ENCODE results near the gene RTF1. TPM values are rescaled to one million over a fixed set of nuclear protein-coding genes. Genes with fewer than 3 reads are reported as not detected.
A peak's percentile ranks its signal among the peaks of the same experiment; 100 is the strongest.

The RTF1 gene
- total and polyA plus RNA-seq, 8 donors = 7.9 to 17.3 (median 10.3) TPM

DNA sequence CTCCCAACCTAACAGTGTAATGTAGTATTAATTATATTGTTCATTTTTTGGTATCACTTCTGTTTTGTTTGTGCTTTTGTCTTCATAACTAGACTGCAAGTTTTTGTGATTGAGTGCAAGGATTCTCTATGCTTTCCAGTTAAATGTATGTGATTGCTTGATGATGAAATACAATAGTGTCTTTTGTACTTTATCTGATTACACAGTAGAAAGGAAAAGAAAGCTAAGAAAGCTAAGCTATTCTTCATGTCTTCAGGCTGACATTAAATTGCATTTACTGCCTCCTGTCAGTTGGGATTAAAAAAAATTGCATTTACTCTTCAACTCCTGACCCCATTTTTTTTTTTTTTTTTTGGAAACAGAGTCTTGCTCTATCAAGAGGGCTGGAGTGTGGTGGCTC is 28.5 kb downstream of the RTF1 start:
- DNase-seq (no peak), FAIRE-seq (no peak), ATAC-seq (no peak)
- Histone ChIP-seq H3K36me3 (no peaks in the 10 kb centered on the region), H3K27me3 (no peaks in the 10 kb centered on the region), H3K4me3 (no peak overlapping the region), H3K27ac (no peak overlapping the region), H3K9me3 (no peaks in the 10 kb centered on the region), H3K4me1 (no peaks in the 10 kb centered on the region)
- TF ChIP-seq, protein P1, sequence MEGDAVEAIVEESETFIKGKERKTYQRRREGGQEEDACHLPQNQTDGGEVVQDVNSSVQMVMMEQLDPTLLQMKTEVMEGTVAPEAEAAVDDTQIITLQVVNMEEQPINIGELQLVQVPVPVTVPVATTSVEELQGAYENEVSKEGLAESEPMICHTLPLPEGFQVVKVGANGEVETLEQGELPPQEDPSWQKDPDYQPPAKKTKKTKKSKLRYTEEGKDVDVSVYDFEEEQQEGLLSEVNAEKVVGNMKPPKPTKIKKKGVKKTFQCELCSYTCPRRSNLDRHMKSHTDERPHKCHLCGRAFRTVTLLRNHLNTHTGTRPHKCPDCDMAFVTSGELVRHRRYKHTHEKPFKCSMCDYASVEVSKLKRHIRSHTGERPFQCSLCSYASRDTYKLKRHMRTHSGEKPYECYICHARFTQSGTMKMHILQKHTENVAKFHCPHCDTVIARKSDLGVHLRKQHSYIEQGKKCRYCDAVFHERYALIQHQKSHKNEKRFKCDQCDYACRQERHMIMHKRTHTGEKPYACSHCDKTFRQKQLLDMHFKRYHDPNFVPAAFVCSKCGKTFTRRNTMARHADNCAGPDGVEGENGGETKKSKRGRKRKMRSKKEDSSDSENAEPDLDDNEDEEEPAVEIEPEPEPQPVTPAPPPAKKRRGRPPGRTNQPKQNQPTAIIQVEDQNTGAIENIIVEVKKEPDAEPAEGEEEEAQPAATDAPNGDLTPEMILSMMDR (IDR thresholded peaks at IDR 0.05) = no peak
- intact Hi-C loops (cut with DNase I) = no loop called here

DNA sequence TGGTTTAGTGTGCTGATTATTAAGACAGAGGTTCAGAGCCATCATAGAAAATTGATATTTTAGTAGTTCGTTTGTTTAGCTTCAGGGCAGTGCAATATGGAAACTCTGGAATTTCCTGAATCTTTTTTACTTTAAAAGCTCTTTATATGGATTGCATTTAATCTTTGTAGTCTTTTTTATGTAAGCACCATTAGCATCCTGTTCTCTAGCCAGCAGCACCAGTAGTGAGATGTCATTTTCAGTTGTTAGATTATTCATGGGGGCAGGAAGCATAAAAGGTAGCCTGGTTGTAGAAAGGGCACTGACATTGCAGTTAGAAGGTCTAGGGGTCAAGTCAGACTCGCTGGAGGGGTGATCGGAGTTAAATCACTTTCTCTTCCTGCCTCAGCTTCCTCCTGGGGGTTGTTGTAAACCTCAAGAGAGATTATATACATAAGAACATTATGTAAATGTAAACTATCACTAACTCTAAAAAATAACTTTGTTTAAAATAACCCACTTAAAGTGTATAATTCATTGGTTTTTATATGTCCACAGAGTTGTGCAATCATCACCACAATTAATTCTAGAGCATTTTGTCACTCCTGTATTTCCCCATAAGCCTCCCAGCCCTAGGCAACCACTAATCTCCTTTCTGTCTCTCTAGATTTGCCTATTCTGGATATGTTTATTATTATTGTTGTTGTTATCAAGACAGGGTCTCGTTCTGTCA is 45.3 kb downstream of the RTF1 start:
- Histone ChIP-seq H3K27me3 (no peaks in the 10 kb centered on the region), H3K27ac (no peak overlapping the region), H3K4me3 (no peak overlapping the region), H3K9me3 (no peaks in the 10 kb centered on the region), H3K4me1 (no peaks in the 10 kb centered on the region), H3K36me3 (peaks cover 0 to 28% (median 6%) of the 10 kb centered on the region in 3 donors)
- intact Hi-C loops (cut with DNase I) = no loop called here
- no peak for DNase-seq
- no peak for FAIRE-seq
- 86 to 92% methylated on average over 4 of the region's 4 CpGs for WGBS, 2 donors
- no peak for ATAC-seq
- TF ChIP-seq, protein P1 (IDR thresholded peaks at IDR 0.05) = no peak

DNA sequence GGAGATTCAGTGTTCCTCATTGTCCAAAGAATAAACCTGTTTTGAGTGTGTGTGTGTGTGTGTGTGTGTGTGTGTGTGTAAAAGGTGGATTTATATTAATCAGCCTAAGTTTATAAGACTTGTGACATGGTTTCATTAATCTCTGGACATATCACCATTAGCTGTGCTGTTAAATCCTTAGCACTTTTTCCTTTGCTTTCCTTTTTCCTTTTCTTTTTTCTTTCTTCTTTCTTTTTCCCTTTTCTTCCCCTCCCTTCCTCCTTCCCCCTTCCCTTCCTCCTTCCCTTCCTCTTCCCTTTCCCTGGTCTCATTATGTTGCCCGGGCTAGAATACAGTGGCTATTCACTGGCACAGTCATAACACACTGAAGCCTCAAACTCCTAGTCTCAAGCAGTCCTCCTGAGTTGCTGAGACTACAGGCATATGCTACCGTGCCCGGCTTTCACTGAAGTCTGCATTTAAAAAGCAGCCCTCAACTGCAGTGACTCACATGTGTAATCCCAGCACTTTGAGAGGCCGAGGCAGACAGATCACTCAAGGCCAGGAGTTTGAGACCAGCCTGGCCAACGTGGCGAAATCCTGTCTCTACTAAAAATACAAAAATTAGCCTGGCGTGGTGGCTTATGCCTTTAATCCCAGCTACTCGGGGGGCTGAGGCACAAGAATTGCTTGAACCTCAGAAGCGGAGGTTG is 48.1 kb downstream of the RTF1 start:
- intact Hi-C loops (cut with DNase I) = no loop called here
- Histone ChIP-seq H3K27me3 (no peaks in the 10 kb centered on the region), H3K27ac (no peak overlapping the region), H3K4me1 (no peaks in the 10 kb centered on the region), H3K4me3 (no peak overlapping the region), H3K36me3 (peaks cover 0 to 28% (median 6%) of the 10 kb centered on the region in 3 donors), H3K9me3 (no peaks in the 10 kb centered on the region)
- FAIRE-seq (no peak), DNase-seq (no peak), ATAC-seq (no peak)
- TF ChIP-seq, protein P1 (IDR thresholded peaks at IDR 0.05) = no peak
- 85 to 87% methylated on average over 9 of the region's 9 CpGs for WGBS, 2 donors

DNA sequence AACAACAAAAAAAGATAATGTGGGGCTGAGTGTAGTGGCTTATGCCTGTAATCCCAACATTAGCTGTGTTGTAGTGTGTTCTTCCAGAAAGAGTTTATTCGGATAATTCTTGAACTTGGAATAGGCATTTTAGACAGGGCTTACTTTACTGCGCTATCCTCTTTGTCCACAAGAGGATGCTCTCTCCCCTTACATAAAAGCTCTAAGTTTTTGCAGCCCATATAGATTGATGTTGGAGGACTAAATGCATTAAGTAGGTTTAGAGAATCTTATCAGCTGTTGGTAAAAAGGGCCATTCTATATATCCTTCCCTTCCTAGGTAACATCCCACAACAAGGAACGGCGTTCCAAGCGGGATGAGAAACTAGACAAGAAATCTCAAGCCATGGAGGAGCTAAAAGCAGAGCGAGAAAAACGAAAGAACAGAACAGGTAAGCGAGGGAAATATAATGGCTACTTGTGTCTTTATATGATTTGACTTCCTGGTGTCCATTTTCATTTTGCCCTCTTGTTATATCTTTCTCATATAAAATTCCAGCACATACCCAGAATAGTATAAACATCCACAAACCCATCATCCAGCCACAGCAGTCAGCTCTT is 49.0 kb downstream of the RTF1 start:
- no peak for DNase-seq
- H3K27me3 ChIP-seq = no peaks in the 10 kb centered on the region
- peak in 3 of 4 donors; percentile 73 to 80 (median 77) for ATAC-seq
- H3K36me3 ChIP-seq = peaks cover 0 to 35% (median 6%) of the 10 kb centered on the region in 3 donors
- no peak overlapping the region for H3K4me3 ChIP-seq
- no peaks in the 10 kb centered on the region for H3K4me1 ChIP-seq
- WGBS, 2 donors = 76 to 78% methylated on average over 8 of the region's 8 CpGs
- TF ChIP-seq, protein P1 (IDR thresholded peaks at IDR 0.05) = peak; percentile 40 to 68 (median 44)
- intact Hi-C loops (cut with DNase I) = no loop called here
- H3K9me3 ChIP-seq = no peaks in the 10 kb centered on the region
- no peak for FAIRE-seq
- H3K27ac ChIP-seq = no peak overlapping the region
